Measurements from ENCODE around the gene TMEM50B. TPM values are rescaled to one million over a fixed set of nuclear protein-coding genes. Genes with fewer than 3 reads are reported as not detected.
A peak's percentile ranks its signal among the peaks of the same experiment; 100 is the strongest.

The TMEM50B gene
- total RNA-seq, 1 donor = 29.3 TPM

DNA sequence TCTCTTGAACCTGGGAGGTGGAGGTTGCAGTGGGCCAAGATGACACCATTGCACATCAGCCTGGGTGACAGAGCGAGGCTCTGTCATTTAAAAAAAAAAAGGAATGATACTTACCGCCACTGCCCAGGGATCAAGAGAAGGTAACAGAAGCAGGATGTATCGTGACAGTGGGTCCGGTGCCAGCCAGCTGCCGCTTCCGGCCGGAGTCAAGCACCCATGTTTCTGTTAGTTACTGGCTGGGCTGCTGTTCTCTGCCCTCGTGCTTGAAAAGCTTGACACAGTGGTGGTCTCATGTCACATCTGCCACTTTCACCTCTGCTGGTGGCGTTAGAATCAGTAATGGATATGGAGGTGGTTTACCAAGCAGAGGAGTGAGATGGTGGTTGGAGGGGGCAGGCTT, 55.6 kb downstream of the TMEM50B start:
- Histone ChIP-seq H3K4me1 (ENCODE audit: insufficient read depth, low read length) (peaks cover 10% of the 10 kb centered on the region), H3K27ac (ENCODE audit: low read depth, low read length) (no peak overlapping the region), H3K36me3 (ENCODE audit: insufficient read depth, low read length) (peaks cover 78% of the 10 kb centered on the region), H3K4me3 (ENCODE audit: insufficient read depth, low read length) (no peak overlapping the region), H3K79me2 (ENCODE audit: insufficient read depth, low read length) (peaks cover 53% of the 10 kb centered on the region), H2AFZ (ENCODE audit: low read length) (no peak overlapping the region), H3K4me2 (ENCODE audit: insufficient read depth, low read length) (no peak overlapping the region), H3K9me3 (ENCODE audit: low read depth, low read length) (no peaks in the 10 kb centered on the region), H4K20me1 (ENCODE audit: insufficient read depth, low read length) (peaks cover 35% of the 10 kb centered on the region), H3K27me3 (ENCODE audit: insufficient read depth, low read length) (no peaks in the 10 kb centered on the region)
- no peak for TF ChIP-seq CTCF (IDR thresholded peaks at IDR 0.05; ENCODE audit: extremely low read depth, low read depth, low read length)
- no peak for DNase-seq (ENCODE audit: insufficient read length, low spot score, missing footprints)

- Histone ChIP-seq H3K9me3 (ENCODE audit: low read depth, low read length) (no peaks in the 10 kb centered on the region), H3K79me2 (ENCODE audit: insufficient read depth, low read length) (peaks cover 62% of the 10 kb centered on the region), H3K4me2 (ENCODE audit: insufficient read depth, low read length) (no peak overlapping the region), H3K36me3 (ENCODE audit: insufficient read depth, low read length) (peaks cover 72% of the 10 kb centered on the region), H3K27me3 (ENCODE audit: insufficient read depth, low read length) (no peaks in the 10 kb centered on the region), H3K4me1 (ENCODE audit: insufficient read depth, low read length) (peaks cover 13% of the 10 kb centered on the region), H4K20me1 (ENCODE audit: insufficient read depth, low read length) (peaks cover 44% of the 10 kb centered on the region), H3K4me3 (ENCODE audit: insufficient read depth, low read length) (no peak overlapping the region), H2AFZ (ENCODE audit: low read length) (no peak overlapping the region), H3K27ac (ENCODE audit: low read depth, low read length) (no peak overlapping the region)
- no peak for DNase-seq (ENCODE audit: insufficient read length, low spot score, missing footprints)
- TF ChIP-seq CTCF (IDR thresholded peaks at IDR 0.05; ENCODE audit: extremely low read depth, low read depth, low read length) = no peak
These were observed 57.9 kb downstream of the TMEM50B start for GRCh38 chr21:33421713-33422393.

- Histone ChIP-seq H2AFZ (ENCODE audit: low read length) (no peak overlapping the region), H3K9me3 (ENCODE audit: low read depth, low read length) (no peaks in the 10 kb centered on the region), H3K79me2 (ENCODE audit: insufficient read depth, low read length) (peaks cover 70% of the 10 kb centered on the region), H3K4me2 (ENCODE audit: insufficient read depth, low read length) (no peak overlapping the region), H3K36me3 (ENCODE audit: insufficient read depth, low read length) (peaks cover 73% of the 10 kb centered on the region), H4K20me1 (ENCODE audit: insufficient read depth, low read length) (peaks cover 49% of the 10 kb centered on the region), H3K27me3 (ENCODE audit: insufficient read depth, low read length) (no peaks in the 10 kb centered on the region), H3K4me1 (ENCODE audit: insufficient read depth, low read length) (peaks cover 15% of the 10 kb centered on the region), H3K4me3 (ENCODE audit: insufficient read depth, low read length) (peak overlapping the region; percentile 4), H3K27ac (ENCODE audit: low read depth, low read length) (peak overlapping the region; percentile 79)
- DNase-seq (ENCODE audit: insufficient read length, low spot score, missing footprints) = peak; percentile 86
- no peak for TF ChIP-seq CTCF (IDR thresholded peaks at IDR 0.05; ENCODE audit: extremely low read depth, low read depth, low read length)
These were observed 60.1 kb downstream of the TMEM50B start for GRCh38 chr21:33419538-33420123.

DNA sequence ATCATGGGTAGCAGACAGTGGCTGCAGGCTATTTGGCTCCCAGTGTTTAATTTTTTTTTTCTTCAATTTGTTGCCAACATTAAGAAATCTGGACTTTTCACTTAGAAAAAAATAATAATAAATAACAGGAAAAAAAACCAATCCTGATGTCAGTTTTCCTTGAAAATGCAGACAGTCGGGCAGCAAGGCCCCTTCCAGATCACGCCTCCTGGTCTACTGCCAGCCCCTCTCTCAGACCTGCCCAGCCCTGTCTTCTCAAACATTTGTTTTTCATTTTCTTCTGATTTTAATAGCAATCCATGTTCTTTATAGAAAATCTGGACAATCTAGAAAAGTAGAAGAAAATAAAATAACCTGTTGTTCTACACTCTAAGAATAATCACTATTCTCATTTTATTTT, 61.1 kb downstream of the TMEM50B start:
- no peak overlapping the region for H3K4me3 ChIP-seq (ENCODE audit: insufficient read depth, low read length)
- DNase-seq (ENCODE audit: insufficient read length, low spot score, missing footprints) = no peak
- H3K4me1 ChIP-seq (ENCODE audit: insufficient read depth, low read length) = peaks cover 15% of the 10 kb centered on the region
- H3K27me3 ChIP-seq (ENCODE audit: insufficient read depth, low read length) = no peaks in the 10 kb centered on the region
- no peak for TF ChIP-seq CTCF (IDR thresholded peaks at IDR 0.05; ENCODE audit: extremely low read depth, low read depth, low read length)
- no peak overlapping the region for H2AFZ ChIP-seq (ENCODE audit: low read length)
- H3K4me2 ChIP-seq (ENCODE audit: insufficient read depth, low read length) = no peak overlapping the region
- H3K36me3 ChIP-seq (ENCODE audit: insufficient read depth, low read length) = peaks cover 64% of the 10 kb centered on the region
- H3K79me2 ChIP-seq (ENCODE audit: insufficient read depth, low read length) = peaks cover 71% of the 10 kb centered on the region
- H3K9me3 ChIP-seq (ENCODE audit: low read depth, low read length) = no peaks in the 10 kb centered on the region
- peak overlapping the region; percentile 19 for H3K27ac ChIP-seq (ENCODE audit: low read depth, low read length)
- peaks cover 50% of the 10 kb centered on the region for H4K20me1 ChIP-seq (ENCODE audit: insufficient read depth, low read length)

All from osteoblast (primary cell).